AG04450 (cell line): ENCODE results near the gene ZAR1L. TPM values are rescaled to one million over a fixed set of nuclear protein-coding genes. Genes with fewer than 3 reads are reported as not detected.
"Not testable (repeated sequence)": the region's sequence is repeated elsewhere in the genome, so short reads cannot be mapped to it uniquely, and the experiment has no call there.

Experiments
- CTCF ChIA-PET: fragments of 300-600, 350-600 bp; formaldehyde crosslinking; extraction: SDS; loops from one replicate; lab custom pipeline; 2022; ENCODE audit warnings: antibody characterized with exemption, inconsistent platforms; lab: Charles Lee
- POLR2A ChIA-PET: fragments of 350-600 bp; formaldehyde crosslinking; extraction: SDS; loops from one replicate; lab custom pipeline; 2021; ENCODE audit warnings: antibody characterized with exemption, inconsistent platforms; lab: Yijun Ruan, JAX
- DNase-seq: peaks from one replicate; pipeline ENCODE4 v3.0.0-alpha.2; 2011; ENCODE audit warnings: low read depth, low spot score
- H3K27ac ChIP-seq: one replicate; pipeline ENCODE4 v1.5.1; 2012; ENCODE audit warnings: low read depth, low read length, control low read depth
- H3K27me3 ChIP-seq: one replicate; pipeline ENCODE4 v1.6.0; 2012; ENCODE audit warnings: low read length; ENCODE audit not compliant: control insufficient read depth, insufficient read depth
- H3K4me3 ChIP-seq: 2 replicates; pipeline ENCODE4 v1.5.1; 2011; ENCODE audit warnings: mild to moderate bottlenecking, low read depth, low read length, control low read depth
- H3K9me3 ChIP-seq: 2 replicates; pipeline ENCODE4 v1.5.1; 2012; ENCODE audit warnings: low read length; ENCODE audit not compliant: control insufficient read depth, insufficient read depth
- CTCF ChIP-seq: IDR thresholded peaks from 2 replicates; pipeline ENCODE4 v1.5.1; 2011; ENCODE audit warnings: low read depth, low read length, control low read depth, inconsistent platforms
- polyA minus RNA-seq: library from RNA; depleted of rRNA, polyadenylated mRNA; stranded (reverse); fragments of >200 nt; gene quantifications from 2 replicates; pipeline ENCODE4 v1.2.3, GENCODE V29; 2011; rRNA and poly(A)+ RNA removed
- polyA plus RNA-seq: library from polyadenylated mRNA; depleted of rRNA; stranded (reverse); fragments of >200 nt; gene quantifications from 2 replicates; pipeline ENCODE4 v1.2.3, GENCODE V29; 2011; rRNA removed

The ZAR1L gene
- polyA plus RNA-seq (not detected in 2 replicates), polyA minus RNA-seq (not detected in 2 replicates)

GRCh38 chr13:32315238-32316027 is at the start of gene ZAR1L, which contains the start of gene BRCA2:
TSS of gene ZAR1L (minus strand) at chr13:32315363. CDS start at chr13:32311925, 3,438 bp downstream.
TSS of gene BRCA2 (plus strand) at chr13:32315508. CDS start at chr13:32316461, 953 bp downstream.
- no peaks in the 10 kb centered on the region; the same call in 1 of the 2 replicates for H3K9me3 ChIP-seq
- POLR2A ChIA-PET, result interaction anchor here (1.2 kb wide), 2 partner anchors 19 to 103 kb away, joined by 3 to 6 read pairs; no protein-coding TSS in a partner anchor
- no peak for TF ChIP-seq CTCF
- CTCF ChIA-PET, result interaction anchor here (0.8 to 2.6 kb wide), 6 partner anchors 9 to 1228 kb away, joined by 3 to 12 read pairs (median 4); no protein-coding TSS in a partner anchor
- peak within 1 kb of the TSS; percentile 96 for H3K27ac ChIP-seq
- DNase-seq, result peak; percentile 71
- peak within 1 kb of the TSS; percentile 82 for H3K4me3 ChIP-seq
- H3K27me3 ChIP-seq, result no peaks in the 10 kb centered on the region

- H3K27me3 ChIP-seq, result no peaks in the 10 kb centered on the region
- H3K27ac ChIP-seq, result no peak overlapping the region
- TF ChIP-seq CTCF, result no peak
- H3K4me3 ChIP-seq, result no peak overlapping the region
- ChIA-PET CTCF (no interaction called here), POLR2A (no interaction called here)
- no peak for DNase-seq
- H3K9me3 ChIP-seq, result no peaks in the 10 kb centered on the region
Measured at GRCh38 chr13:32362574-32362973, 47.4 kb upstream of the ZAR1L start.

GRCh38 chr13:32355935-32356334 is 40.8 kb upstream of the ZAR1L start:
- POLR2A ChIA-PET, result not testable (repeated sequence)

GRCh38 chr13:32354040-32354439 is 38.9 kb upstream of the ZAR1L start:
- DNase-seq, result no peak
- ChIA-PET CTCF (no interaction called here), POLR2A (no interaction called here)
- TF ChIP-seq CTCF, result no peak
- no peaks in the 10 kb centered on the region for H3K27me3 ChIP-seq
- no peak overlapping the region for H3K4me3 ChIP-seq
- H3K27ac ChIP-seq, result no peak overlapping the region
- no peaks in the 10 kb centered on the region for H3K9me3 ChIP-seq

More at GRCh38 chr13:32355935-32356334, 40.8 kb upstream of the ZAR1L start:
- H3K27me3 ChIP-seq, DNase-seq, H3K9me3 ChIP-seq, H3K27ac ChIP-seq, H3K4me3 ChIP-seq: not testable (repeated sequence)
- CTCF ChIA-PET, result interaction anchor here (0.7 kb wide), 1 partner anchor 191 kb away, joined by 3 read pairs; no protein-coding TSS in a partner anchor

- H3K27me3 ChIP-seq, H3K27ac ChIP-seq, H3K4me3 ChIP-seq, H3K9me3 ChIP-seq, DNase-seq, CTCF ChIA-PET, POLR2A ChIA-PET: not testable (repeated sequence)
Measured at GRCh38 chr13:32350839-32351441, 35.8 kb upstream of the ZAR1L start.
